NCI-H1694 treated with DMSO at 0.1 percent for 48 hours (cell line): Measurements from ENCODE around the gene PAN2.
"Not testable (repeated sequence)": the region's sequence is repeated elsewhere in the genome, so short reads cannot be mapped to it uniquely, and the experiment has no call there.

ENCODE experiments used
- DNase-seq: peaks from one replicate; lab custom pipeline; 2025; lab: John Stamatoyannopoulos, UW

Gene PAN2, protein sequence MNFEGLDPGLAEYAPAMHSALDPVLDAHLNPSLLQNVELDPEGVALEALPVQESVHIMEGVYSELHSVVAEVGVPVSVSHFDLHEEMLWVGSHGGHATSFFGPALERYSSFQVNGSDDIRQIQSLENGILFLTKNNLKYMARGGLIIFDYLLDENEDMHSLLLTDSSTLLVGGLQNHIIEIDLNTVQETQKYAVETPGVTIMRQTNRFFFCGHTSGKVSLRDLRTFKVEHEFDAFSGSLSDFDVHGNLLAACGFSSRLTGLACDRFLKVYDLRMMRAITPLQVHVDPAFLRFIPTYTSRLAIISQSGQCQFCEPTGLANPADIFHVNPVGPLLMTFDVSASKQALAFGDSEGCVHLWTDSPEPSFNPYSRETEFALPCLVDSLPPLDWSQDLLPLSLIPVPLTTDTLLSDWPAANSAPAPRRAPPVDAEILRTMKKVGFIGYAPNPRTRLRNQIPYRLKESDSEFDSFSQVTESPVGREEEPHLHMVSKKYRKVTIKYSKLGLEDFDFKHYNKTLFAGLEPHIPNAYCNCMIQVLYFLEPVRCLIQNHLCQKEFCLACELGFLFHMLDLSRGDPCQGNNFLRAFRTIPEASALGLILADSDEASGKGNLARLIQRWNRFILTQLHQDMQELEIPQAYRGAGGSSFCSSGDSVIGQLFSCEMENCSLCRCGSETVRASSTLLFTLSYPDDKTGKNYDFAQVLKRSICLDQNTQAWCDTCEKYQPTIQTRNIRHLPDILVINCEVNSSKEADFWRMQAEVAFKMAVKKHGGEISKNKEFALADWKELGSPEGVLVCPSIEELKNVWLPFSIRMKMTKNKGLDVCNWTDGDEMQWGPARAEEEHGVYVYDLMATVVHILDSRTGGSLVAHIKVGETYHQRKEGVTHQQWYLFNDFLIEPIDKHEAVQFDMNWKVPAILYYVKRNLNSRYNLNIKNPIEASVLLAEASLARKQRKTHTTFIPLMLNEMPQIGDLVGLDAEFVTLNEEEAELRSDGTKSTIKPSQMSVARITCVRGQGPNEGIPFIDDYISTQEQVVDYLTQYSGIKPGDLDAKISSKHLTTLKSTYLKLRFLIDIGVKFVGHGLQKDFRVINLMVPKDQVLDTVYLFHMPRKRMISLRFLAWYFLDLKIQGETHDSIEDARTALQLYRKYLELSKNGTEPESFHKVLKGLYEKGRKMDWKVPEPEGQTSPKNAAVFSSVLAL

DNA sequence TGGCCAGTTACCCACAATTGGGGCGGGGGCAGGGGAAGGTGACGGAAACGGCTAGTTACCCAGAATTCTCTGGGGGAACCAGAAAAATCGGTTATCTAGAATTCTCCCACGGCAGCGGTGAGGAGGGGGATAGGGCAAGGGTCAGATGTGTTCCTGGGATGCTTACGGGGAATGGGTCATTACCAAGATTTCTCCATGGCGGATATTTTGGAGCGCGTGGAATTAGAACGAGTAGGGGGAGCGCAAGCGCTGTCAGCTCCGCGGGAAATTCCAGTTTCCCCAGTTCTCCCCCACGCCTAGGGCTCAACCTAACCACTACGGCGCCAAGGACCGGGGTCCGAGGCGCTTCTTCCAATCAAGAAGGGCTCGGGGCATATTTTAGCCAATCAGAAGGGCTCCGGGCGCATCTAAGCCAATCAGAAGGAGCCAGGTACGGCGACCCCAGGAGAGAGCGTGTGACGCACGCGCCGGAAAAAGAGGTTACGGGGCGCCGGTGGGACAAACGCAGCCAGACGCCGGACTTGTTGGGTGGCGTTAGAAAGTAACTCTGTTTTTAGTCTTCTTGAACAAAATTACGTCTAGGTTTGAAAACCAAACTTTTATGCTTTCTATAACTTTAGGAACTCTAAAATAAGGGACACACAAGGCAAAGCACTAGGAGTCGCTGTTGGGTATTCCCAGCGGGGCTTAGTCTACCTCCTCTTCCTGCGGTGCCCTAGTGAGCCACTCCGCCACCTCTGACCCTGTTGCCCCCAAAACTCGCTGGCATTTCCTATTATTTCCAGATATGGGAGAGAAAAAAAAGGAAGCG is at the start of gene PAN2:
Gene PAN2, minus strand, starts transcription at position 322 of the 811 bp plus-strand sequence. CDS start 906 bp downstream, outside the sequence.
- peak; percentile 92 for DNase-seq

DNA sequence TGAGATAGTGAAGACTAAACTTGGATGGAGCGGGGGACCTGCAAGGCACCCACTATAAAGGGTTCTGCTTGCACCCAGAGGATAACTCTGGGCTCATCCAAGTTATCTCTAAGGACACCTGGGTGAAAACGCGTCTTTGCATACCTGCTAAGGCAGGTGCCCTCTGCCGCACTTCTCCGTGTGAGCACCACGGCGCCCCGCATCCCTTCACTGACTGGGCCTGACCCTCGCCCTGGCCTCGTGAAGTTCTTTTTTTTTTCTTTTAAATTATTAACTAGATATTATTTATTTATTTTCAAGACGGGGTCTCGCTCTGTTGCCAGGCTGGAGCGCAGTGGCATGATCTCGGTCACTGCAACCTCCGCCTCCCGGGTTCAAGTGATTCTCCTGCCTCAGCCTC is 48.8 kb upstream of the PAN2 start:
- no peak for DNase-seq

DNA sequence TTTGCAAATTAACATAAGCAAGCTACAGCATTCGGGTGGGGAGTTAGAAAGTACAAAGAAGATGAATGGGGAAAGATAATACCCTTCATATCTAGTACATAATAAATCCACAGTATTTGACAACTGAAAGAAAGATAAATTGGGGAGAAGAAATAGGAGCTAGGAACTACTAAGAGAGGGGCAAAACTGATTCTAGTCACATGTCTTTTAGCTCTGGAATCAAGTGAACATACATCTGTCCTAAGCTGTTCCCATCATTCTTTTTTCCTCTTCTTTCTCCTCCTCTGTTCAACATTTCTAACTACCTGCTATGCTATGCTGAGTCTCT is 44.2 kb upstream of the PAN2 start:
- DNase-seq: no peak

DNA sequence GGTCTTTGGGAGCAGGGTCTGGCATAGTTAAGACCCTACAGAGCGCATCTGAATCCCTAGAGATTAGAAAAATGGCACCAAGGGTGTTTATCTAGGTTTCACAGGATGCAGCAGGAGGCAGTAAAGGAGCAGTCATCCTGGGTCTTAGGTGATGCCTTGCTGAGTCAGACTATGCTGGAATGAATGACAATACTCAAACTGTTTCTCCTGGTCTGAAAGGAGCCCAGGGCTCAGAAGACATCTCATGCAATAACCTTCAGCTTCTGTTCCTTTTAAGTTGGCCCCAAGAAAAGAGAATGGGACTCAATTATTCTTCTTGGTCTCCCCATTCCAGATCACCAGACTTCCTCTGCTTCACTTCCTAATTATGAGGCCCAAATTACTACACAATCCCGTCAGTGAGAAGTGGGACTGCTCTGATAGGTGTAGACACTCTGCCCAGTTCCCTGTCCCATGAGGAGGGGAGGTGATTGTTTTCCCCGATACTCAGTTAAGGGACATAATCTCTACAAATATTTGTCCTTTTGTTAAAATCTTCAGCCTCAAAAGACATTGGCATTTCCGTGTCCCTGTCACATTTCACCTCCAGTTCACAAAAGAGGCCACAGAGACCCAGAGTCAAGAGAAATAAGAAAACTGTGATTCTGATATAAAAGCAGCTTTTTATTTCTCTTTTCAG is 43.6 kb upstream of the PAN2 start:
- no peak for DNase-seq

DNA sequence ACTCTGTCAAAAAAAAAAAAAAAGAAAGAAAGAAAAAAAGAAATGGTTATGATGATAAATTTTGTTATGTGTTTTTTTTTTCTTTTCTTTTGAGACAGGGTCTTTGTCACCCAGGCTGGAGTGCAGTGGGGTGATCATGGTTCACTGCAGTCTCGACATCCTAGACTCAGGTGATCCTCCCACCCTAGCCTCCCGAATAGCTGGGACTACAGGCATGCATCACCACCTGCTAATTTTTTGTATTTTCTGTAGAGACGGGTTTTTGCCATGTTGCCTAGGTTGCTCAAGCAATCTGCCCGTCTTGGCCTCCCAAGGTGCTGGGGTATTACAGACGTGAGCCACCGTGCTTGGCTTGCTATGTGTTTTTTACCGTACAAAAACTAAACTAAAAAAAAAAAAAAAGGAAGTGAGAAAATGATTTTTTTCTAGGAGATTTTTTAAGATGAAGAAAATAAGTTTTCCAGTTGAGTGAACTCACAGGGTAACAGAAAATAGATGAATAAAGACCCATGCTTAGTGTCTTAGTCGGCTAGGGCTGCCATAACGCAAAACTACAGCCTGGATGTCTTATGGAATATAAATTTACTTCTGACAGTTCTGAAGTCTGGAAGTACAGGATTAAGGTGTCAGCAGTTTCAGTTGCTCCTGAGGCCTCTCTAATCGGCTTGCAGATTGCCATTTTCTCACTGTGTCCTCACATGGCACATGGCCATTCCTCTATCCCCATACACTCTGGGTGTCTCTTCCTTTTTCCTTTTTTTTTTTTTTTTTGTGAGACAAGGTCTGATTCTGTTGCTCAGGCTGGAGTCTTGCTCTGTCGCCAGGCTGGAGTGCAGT is 42.0 kb upstream of the PAN2 start:
- DNase-seq: no peak

DNA sequence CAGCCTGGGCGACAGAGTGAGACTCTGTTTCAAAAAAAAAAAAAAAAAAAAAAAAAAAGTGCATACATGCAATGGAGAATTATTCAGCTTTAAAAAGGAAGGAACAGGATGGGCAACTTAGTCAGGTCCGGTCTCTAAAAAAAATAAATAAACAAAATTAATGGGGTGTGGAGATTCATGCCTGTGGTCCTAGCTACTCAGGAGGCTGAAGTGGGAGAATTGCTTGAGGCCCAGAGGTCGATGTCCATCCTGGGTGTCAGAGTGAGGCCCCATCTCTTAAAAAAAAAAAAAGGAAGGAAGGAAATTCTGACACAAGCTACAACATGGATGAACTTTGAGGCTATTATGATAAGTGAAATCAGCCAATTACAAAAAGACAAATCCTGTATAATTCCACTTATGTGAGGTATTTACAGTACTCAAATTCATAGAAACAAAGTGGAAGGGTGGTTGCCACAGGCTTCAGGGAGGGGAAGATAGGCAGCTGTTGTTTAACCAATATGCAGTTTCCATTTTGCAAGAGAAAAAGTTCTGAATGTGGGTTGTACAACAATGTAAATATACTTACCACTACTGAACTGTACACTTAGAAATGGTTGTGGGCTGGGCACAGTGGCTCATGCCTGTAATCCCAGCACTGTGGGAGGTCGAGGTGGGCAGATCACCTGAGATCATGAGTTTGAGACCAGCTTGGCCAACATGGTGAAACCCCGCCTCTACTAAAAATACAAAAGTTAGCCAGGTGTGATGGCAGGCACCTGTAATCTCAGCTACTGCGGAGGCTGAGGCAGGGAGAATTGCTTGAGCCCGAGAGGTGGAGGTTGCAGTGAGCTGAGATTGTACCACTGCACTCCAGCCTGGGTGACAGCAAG is 41.2 kb upstream of the PAN2 start:
- no peak for DNase-seq

DNA sequence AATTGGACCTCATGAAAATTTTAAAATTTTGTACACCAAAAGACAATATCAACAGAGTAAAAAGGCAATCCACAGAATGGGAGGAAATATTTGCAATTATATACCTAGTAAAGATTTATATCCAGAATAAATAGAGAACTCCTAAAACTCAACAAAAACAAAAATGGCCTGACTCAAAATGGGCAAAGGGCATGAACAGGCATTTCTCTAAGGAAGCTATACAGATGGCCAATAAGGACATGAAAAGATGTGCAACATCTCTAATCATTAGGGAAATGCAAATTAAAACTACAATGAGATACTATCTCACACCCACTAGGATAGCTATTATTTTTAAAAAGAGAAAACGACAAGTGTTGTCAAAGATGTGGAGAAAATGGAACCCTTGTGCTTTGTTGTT is 39.7 kb upstream of the PAN2 start:
- no peak for DNase-seq

DNA sequence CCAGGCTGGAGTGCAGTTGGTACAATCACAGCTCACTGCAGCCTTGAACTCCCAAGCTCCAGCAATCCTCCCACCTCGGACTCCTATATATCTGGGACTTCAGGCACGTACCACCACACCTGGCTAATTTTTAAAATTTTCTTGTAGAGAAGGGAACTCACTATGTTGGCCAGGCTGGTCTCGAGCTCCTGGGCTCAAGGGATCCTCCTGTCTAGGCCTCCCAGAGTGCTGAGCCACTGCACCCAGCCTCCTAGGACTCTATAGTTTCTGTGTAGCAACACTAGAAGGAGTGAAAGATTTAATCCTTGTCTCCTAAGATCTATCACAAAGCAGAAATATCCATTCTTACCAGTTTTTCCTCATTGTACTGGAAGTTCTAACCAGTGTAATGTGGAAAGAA is 33.1 kb upstream of the PAN2 start:
- DNase-seq: no peak

DNA sequence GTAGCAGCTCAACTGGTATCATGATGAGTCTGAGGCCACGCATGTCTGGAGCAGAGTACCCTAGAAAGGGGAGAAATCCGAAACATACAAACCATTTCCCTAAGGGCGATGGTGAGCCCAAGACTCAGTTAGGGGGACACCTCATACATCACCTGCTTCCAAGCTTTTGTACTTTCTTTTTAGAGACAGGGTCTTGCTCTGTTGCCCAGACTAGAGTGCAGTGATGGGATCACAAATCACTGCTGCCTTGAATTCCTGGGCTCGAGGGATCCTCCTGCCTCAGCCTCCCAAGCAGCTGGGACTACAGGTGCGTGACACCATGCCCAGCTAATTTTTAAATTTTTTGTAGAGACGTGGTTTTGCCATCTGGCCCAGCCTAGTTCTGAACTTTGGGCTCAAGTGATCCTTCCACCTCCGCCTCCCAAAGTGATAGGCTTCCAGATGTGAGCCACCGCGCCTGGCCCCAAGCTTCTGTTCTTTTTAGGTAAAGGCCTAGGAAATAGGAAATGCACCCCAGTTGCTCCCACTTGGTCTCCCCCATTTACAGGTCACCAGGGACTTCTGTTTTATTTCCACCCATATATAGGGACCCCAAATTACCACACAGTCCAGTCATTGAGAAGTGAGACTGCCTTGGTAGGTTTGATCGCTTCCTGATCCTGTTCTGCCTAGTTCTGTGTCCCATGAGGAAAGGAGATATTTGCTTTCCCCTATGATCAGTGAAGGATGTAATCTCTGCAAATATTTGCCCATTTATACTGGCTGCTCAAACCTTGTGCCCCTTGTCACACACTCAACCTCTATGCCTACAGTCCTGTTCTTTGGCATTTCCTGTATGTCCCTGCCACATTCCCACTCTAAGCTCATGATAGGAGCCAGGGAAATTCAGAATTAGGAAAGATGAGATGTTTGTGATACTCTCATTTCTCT is 28.6 kb upstream of the PAN2 start, which contains the start of gene APOF:
Gene APOF, minus strand, starts transcription at position 728 of the 930 bp plus-strand sequence. Its CDS starts 112 bp downstream, at position 616.
- no peak for DNase-seq

DNA sequence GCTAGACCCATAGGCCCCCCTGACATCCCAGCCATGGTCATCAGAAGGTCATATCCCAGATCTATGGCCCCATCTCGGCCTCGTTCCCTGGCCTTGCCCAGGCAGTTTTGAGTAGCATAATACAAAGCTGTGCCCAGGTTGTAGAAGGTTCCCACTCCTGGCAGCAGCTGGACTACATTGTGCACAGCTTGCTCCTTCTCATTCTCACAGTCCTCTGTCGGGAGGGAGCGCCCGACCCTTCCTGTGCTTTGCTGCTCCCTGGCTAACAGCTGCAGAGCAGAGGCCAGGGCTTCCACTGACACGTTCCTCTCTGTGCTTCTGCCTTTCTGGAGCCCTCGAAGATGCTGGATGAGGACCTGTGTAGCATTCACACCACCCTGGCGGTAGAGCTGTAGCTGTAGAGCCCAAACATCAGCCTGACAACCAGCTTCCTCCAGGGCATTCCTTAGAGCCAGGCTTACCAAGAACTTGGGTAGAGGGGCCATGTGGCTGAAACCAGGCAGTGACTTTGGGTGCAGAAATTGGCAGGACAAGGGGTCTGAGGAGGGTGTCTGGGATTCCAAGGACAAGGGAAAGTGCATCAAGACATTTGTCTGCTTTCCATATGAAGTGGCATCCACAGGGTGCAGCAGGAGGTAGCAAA is 27.8 kb upstream of the PAN2 start:
- no peak for DNase-seq

DNA sequence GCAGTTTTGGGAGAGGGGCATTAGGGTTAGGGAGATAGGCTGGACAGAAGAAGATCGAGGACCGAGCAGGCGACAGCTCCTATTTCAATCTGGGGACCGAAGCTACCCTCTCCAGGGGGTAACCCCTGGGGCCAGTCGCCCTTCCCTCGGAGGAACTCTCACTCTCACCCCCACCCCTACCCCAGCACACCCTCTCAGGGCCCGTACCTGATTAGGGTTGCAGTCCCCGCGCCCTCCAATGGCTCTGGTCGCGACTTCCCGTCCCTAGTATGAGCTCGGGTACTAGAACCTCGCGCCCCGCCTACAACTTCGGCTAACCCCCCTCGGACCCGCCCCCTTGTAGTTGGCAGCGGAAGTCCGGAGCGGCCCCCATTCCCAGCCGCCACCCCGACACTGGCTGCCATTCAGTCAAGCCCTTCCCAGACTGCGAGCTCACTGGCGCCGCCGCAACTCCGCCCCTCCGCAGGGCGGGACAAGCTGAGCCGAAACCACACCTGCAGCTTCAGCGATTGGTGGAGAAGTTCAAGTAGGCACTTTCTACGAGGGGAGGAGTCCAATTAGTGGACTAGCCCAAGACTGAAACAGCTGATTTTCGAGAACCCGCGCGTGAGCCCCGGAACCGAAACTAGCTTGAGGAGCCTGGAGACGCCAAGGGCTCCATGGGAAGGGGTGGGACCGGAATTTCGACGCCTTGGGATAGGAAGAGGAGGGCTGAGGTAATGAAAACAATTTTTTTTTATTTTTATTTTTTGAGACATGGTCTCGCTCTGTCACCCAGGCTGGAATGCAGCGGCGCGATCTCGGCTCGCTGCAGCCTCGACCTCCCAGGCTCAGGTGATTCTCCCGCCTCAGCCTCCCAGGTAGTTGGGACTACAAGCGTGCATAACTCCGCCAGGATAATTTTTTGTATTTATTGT is 26.3 kb upstream of the PAN2 start, which contains the start of gene STAT2:
Gene STAT2, minus strand, starts transcription at position 257 of the 917 bp plus-strand sequence. CDS start 3,536 bp downstream, outside the sequence.
- peak; percentile 95 for DNase-seq

DNA sequence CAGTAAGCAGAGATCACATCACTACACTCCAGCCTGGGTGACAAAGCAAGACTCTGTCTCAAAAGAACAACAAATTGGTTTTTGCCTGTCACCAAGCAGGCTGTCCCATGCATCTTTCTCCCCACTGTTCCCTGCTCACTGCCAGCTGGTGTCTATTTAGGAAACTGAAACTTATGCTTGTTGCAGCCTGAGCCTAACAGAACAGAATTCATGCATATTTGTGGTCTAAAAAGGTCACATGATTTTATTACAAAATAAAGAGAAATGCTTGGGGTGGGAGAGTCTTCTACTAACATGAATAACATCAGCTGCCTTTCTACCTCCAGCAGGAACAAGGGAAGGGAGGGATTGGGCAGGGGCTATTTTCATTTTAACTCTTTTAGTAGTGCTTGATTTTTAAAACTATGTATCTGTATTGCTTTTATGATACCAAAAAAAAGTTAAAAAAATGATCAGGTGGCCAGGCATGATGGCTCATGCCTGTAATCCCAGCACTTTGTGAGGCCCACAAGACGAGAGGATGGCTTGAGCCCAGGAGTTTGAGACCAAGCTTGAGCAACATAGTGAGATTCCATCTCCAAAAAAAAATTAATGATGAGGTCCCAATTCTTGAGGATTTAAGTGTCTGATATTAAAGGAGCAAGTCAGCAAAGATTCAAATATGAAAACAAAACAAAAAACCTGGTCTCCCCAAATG is 25.2 kb upstream of the PAN2 start:
- DNase-seq: no peak

DNA sequence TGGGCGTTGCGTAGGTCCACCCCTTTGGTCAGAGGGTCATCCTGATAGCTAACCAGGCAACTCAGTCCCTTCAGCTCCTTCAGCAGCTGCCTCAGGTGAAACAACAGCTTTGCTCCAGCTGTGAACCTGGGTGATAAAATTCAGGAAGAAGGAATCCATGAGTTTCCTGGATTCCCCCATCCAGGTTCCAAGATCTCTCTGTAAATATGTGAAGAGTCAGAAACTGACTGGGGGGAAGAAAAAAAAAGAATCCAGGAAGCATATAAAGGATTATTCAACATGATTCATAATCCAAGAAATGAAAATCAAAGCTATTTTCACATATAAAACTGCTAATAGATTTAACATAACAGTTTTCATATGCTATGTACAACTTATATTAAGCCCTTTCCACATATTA is 17.5 kb upstream of the PAN2 start:
- no peak for DNase-seq

DNA sequence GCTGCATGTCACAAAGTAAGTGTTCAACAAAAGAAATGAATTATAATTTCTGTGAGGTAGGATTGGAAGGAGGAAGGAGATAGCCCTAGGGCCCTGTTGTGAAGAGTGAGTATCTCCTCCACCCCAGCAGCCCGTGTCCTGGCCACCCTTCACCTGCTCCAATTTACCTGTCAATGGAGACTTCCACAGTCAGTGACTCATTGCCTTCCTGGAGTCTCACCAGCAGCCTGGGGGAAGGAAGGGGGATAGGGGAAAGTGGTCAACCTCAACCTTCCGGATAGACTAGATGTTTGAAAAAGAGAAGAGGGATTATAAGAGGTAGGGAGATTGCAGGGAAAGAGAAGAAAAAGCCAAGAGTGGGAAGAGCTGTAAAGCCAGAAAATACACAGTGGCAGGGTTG is 16.9 kb upstream of the PAN2 start:
- DNase-seq: no peak

DNA sequence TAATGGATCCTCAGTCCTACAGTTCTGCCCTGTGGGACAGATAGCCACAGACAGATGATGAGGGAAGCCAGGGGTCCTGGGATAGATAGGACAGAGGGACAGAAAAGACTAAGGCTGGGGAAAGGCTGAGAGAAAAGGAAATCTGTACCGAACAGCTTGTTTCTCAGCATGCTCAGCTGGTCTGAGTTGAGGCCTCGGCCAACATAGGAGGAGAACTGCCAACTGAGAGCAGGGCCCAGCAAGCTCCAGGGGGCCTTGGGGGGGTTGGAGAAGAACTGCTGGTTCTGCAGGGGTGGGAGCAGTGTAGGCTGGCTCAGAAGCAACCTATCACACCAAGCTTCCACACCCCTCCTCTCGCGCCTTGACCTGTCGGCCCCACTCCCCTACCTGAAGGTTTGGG is 15.0 kb upstream of the PAN2 start:
- no peak for DNase-seq

DNA sequence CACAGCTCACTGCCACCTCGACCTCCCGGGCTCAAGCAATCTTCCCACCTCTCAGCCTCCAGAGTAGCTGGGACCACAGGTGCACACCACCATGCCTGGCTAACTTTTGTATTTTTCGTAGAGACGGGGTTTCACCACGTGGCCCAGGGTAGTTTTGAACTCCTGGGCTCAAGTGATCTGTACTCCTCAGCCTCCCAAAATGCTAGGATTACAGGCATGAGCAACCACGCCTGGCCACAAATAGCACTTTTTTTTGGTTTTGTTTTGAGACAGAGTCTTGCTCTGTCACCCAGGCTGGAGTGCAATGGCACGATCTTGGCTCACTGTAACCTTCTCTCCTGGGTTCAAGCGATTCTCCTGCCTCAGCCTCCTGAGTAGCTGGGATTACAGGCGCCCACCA is 13.5 kb upstream of the PAN2 start:
- not testable (repeated sequence) for DNase-seq
